HG03060 (cell line): ENCODE measurements around the gene EBF3.

Experiments used
- ATAC-seq: cut with Tn5 transposase; IDR thresholded peaks from one replicate; pipeline ENCODE4 v1.9.1; 2021; ENCODE audit warnings: low read depth, moderate number of reproducible peaks; ENCODE audit not compliant: unreplicated experiment

Gene EBF3

GRCh38 chr10:129959544-129960480 is 4.3 kb downstream of the EBF3 start:
- ATAC-seq = no peak

GRCh38 chr10:129958629-129959543 is 5.2 kb downstream of the EBF3 start:
- ATAC-seq = no peak

GRCh38 chr10:129958148-129958628 is 5.9 kb downstream of the EBF3 start:
- no peak for ATAC-seq

- no peak for ATAC-seq
Measured at GRCh38 chr10:129956876-129957673, 7.0 kb downstream of the EBF3 start.

- ATAC-seq = no peak
Measured at GRCh38 chr10:129956286-129956670, 7.8 kb downstream of the EBF3 start.

- ATAC-seq = no peak
Measured at GRCh38 chr10:129955601-129956285, 8.3 kb downstream of the EBF3 start.

GRCh38 chr10:129954492-129955315 is 9.4 kb downstream of the EBF3 start:
- no peak for ATAC-seq

- ATAC-seq = no peak
Measured at GRCh38 chr10:129953119-129954051, 10.7 kb downstream of the EBF3 start.

- ATAC-seq = no peak
Measured at GRCh38 chr10:129952378-129953118, 11.5 kb downstream of the EBF3 start.

- ATAC-seq = no peak
Measured at GRCh38 chr10:129951970-129952265, 12.2 kb downstream of the EBF3 start.

- no peak for ATAC-seq
Measured at GRCh38 chr10:129951101-129951969, 12.7 kb downstream of the EBF3 start.

GRCh38 chr10:129950676-129951075 is 13.4 kb downstream of the EBF3 start:
- ATAC-seq = no peak

- no peak for ATAC-seq
Measured at GRCh38 chr10:129949891-129950291, 14.2 kb downstream of the EBF3 start.

- no peak for ATAC-seq
Measured at GRCh38 chr10:129949411-129949810, 14.7 kb downstream of the EBF3 start.

GRCh38 chr10:129946859-129947258 is 17.2 kb downstream of the EBF3 start:
- ATAC-seq = no peak

- ATAC-seq = no peak
Measured at GRCh38 chr10:129945941-129946760, 17.9 kb downstream of the EBF3 start.
